ENCODE measurements around the gene TM9SF1. TPM values are rescaled to one million over a fixed set of nuclear protein-coding genes. Genes with fewer than 3 reads are reported as not detected.
A peak's percentile ranks its signal among the peaks of the same experiment; 100 is the strongest.

TM9SF1 gene
- total and polyA plus RNA-seq, 10 of the 15 experiments (the other 5 are each of a cell fraction or from before 2014, with no cell fraction given) = 7.2 to 39.2 (median 17.6) TPM

- TF ChIP-seq E4F1 (IDR thresholded peaks at IDR 0.05; ENCODE audit: borderline replicate concordance, partially characterized antibody) (no peak), BCL3 (IDR thresholded peaks at IDR 0.05; ENCODE audit: borderline replicate concordance, insufficient read depth, low read depth, low read length, poor library complexity, severe bottlenecking) (peak; percentile 44), CUX1 (IDR thresholded peaks at IDR 0.05; ENCODE audit: insufficient replicate concordance, low read depth, low read length) (no peak), MEF2B (IDR thresholded peaks at IDR 0.05; ENCODE audit: partially characterized antibody, poor library complexity, severe bottlenecking) (no peak), CEBPZ (IDR thresholded peaks at IDR 0.05; ENCODE audit: low read depth, low read length) (no peak), WRNIP1 (IDR thresholded peaks at IDR 0.05; ENCODE audit: borderline replicate concordance, low read depth, low read length) (peak; percentile 90; the same call in 1 of the 2 replicates), SMAD5 (IDR thresholded peaks at IDR 0.05; ENCODE audit: low read depth) (peak; percentile 88), SKIL (IDR thresholded peaks at IDR 0.05; ENCODE audit: low read depth, poor library complexity, severe bottlenecking) (no peak), IRF4 (IDR thresholded peaks at IDR 0.05; ENCODE audit: low read depth, low read length) (0 out of 2 replicates have a peak, but pooled peaks have one; percentile 61), NFYA (IDR thresholded peaks at IDR 0.05; ENCODE audit: borderline replicate concordance, low read depth, low read length) (no peak), SRF (IDR thresholded peaks at IDR 0.05; ENCODE audit: low read depth in 2 of 2, low read length in 2 of 2) (peak in 1 of 2 experiments; percentile 56; a peak in 1 of 4 replicates)
Measured at GRCh38 chr14:24215495-24216344, 20.5 kb upstream of the TM9SF1 start, which contains the start of gene MDP1 (continued).

Measured in GM12878 (cell line).